Activated CD4-positive, CD25-positive, alpha-beta regulatory T cell (primary cell): Measurements from ENCODE around the gene PYGL.
"Not testable (repeated sequence)": the region's sequence is repeated elsewhere in the genome, so short reads cannot be mapped to it uniquely, and the experiment has no call there.

Source experiments
- DNase-seq, 4 experiments: peaks; one replicate each; lab custom pipeline; 2025; lab: John Stamatoyannopoulos, UW

The PYGL gene

GRCh38 chr14:50954811-50955372 is 10.6 kb upstream of the PYGL start:
- DNase-seq = no peak

DNA sequence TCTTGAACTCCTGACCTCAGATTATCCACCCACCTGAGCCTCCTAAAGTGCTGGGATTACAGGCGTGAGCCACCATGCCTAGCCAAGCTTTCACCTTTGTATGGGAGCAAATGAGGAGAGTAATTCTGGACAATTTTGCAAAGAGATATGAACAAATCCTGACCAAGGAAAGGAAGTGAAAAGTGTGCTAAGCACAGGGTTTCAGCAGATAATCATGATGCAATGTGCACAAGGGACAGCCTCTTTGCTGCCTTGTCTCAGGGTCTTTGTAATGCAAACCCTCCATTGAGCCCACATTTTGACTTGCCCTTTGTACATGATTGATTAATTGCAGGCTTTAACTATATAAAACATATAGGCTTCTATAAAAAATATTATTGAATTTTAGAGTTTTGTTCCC is 9.2 kb upstream of the PYGL start:
- no peak for DNase-seq

DNA sequence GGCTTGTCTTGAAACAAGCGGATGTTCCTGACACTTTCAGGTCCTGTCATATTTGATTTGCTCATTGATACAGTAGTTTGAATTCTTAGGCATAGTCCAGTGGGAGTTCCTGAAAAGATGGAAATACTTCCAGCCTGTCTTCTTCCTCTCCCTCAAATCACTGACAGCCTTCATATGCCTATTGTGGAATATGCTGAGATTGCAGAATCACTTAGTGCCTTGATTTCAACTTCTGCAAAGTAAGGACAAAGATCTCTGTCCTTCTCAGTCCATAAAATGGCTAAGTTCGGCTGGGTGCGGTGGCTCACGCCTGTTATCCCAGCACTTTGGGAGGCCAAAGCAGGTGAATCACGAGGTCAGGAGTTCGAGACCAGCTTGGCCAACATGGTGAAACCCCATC is 6.7 kb upstream of the PYGL start:
- no peak for DNase-seq

GRCh38 chr14:50948205-50948604 is 3.9 kb upstream of the PYGL start:
- no peak for DNase-seq

- no peak for DNase-seq
Measured at GRCh38 chr14:50947446-50947845, 3.2 kb upstream of the PYGL start.

DNA sequence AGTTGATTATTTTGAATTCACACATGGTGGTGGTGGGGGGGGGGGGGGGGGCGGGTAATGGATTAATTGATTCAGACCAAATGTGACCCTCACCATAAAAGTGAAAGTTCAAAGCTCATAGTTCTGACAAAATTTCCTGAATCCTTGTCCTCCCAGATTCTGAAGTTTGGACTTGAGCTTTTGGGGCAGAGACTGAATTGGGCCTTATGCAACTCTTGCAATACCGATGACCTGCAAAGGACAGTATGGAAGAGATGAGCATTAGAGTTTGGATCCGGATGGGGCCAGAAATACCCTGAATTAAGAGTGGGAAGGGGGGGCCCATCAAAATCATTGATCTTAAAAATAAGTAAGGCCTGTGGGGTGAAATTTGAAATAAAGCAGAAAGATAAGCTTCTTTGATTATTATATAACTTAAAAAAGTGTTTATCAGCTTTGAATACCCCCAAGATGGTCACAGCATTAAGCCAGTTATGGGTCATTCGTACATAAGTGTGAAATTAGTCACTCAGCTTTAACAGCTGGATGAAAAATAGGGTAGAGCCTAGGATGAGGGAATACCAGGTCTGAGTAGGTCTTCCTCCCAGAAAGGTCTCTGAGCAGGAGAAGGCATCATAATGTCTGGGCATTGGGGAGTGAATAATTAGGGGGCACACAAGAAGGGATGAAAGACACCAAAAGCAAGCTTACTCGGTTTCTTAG is 2.1 kb upstream of the PYGL start:
- DNase-seq = no peak

GRCh38 chr14:50944647-50945413 is 547 bp upstream of the PYGL start:
- DNase-seq = no peak

GRCh38 chr14:50943261-50943942 is 881 bp downstream of the PYGL start:
- DNase-seq = no peak

DNA sequence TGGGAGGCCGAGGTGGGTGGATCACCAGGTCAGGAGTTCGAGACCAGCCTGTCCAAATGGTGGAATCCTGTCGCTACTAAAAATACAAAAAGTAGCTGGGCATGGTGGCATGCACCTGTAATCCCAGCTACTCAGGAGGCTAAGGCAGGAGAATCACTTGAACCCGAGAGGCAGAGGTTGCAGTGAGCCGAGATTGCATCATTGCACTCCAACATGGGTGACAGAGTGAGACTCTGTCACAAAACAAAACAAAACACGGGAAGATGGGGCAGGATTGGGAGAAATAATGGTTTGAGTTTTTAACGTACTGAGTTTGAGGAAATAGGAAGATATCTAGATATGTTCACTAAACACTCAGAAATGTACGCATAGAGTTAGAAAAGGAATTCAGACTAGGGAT is 2.6 kb downstream of the PYGL start:
- not testable (repeated sequence) for DNase-seq

GRCh38 chr14:50941151-50941550 is 3.1 kb downstream of the PYGL start:
- DNase-seq = no peak

DNA sequence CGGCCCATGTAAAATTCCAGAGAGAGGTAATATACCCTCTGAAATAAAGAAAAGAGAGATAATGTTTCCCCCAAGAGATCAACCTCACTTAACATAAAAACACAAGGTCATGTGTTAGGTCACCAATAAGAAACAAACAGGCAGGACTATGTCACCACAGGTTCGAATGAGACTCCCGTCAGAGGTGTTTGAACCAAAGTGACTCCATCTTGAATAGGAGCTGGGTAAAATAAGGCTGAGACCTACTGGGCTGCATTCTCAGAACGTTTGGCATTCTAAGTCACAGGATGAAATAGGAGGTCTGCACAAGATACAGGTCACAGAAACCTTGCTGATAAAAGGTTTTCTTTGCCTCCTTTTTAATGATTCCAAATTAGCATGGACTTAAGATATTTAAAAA is 6.5 kb downstream of the PYGL start:
- DNase-seq = no peak

GRCh38 chr14:50937325-50937724 is 7.0 kb downstream of the PYGL start:
- DNase-seq = no peak

- DNase-seq = no peak
Measured at GRCh38 chr14:50936882-50937281, 7.4 kb downstream of the PYGL start.

DNA sequence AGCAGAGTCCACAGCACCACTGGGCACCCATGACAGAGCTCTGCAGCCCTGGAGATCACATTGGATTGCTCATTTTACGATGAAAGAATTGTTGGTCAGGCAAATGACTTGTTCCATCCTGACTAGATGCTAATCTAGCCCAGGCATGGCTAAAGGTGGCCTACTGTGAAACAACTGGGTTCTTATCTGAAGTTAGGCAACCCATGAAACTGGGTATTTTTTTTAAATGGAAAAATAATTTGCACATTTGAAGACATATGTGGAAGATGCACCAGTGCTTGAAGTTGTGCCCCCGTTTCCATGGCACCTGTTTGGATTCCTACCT is 8.3 kb downstream of the PYGL start:
- DNase-seq = no peak

- DNase-seq = no peak
Measured at GRCh38 chr14:50935126-50936015, 8.9 kb downstream of the PYGL start.

- DNase-seq = no peak
Measured at GRCh38 chr14:50932592-50933495, 11.4 kb downstream of the PYGL start.

DNA sequence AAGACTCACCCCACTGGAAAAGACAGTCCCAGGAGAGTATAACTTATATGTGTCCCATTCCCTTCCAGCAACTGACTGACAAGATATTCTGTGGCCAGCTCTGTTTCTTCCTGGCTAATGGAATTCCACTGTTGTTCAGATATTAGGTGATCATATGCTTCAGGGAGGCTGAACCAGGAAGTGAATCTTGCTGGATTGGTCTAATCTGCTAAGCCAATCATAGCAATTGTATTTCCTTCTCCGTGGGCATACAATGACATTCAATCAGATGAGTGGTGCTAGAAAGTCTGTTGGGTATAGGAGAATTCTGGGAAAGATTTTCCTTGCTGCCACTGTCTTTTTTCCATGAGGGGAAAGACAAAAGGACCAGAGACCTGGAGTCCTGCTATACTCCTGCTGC is 12.1 kb downstream of the PYGL start:
- DNase-seq = no peak

GRCh38 chr14:50931559-50931958 is 12.7 kb downstream of the PYGL start:
- no peak for DNase-seq

DNA sequence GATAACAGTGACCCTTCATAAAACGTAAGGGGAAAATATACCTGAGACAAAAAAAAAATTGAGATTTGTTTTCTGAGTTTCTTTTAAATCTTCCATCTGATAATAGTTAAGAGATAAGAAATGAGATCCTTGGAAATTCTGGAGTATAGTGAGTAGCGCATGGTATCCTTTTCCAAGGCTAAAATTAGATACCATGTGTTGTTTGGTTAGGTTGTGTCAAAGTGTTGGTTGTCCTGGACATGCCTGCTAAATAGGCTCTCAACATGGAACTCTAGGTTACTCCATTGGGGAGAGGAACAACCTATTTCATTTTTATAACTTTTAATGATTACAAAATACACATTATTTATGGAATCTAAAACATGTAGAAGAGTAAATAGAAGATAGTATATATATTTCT is 14.8 kb downstream of the PYGL start:
- no peak for DNase-seq

GRCh38 chr14:50928002-50928635 is 16.2 kb downstream of the PYGL start:
- DNase-seq = no peak
